HG03354 (cell line): ENCODE results near the gene LDLRAD4.
A peak's percentile ranks its signal among the peaks of the same experiment; 100 is the strongest.

Experiments
- ATAC-seq: cut with Tn5 transposase; IDR thresholded peaks from one replicate; pipeline ENCODE4 v1.9.1; 2021; ENCODE audit warnings: mild to moderate bottlenecking; ENCODE audit not compliant: unreplicated experiment, poor library complexity, severe bottlenecking

LDLRAD4 gene

DNA sequence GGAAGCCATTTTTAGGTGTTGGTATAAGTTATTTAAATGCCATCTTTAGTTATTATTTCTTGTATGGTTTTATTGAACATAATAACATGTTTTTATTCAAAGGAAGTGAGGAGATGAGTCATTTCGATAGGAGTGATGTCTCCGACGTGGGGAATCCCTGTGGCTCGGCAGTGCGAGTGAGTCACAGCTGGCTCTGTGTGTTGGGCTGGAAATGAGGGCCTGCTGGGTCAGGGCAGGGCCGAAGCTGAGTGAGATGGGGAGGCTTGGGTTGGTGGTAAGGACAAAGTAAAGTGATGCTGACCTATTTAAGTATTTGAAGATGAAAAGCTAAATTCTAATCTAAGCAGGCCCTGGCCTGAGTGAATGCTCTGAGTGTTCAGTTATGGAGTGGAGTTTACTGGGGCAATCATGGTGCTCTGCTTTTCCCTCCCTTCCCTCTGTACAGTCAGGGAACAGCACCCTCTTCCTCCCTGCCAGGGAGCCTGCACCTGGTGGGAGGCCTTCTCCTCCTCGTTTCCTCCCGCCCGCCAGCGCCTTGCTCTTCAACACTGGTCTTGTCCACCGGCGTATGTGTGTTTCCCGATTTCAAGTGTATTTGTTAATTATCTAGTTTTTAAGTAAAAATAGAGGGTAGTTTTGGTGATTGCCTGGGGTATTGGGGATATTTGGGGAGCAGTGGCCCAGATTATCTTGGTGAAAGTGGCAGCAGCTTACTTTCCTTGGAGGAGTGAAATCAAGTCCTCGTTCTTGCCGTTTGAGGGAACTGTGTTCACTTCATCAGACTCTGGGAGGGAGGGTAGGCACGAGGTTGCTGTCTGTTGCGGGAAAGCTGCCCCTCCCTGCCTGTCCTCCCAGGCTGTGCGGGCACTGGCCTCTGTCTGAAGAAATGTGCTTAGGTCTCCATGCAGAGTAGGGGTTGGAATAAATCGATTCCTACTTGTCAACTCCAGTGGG is 157.0 kb downstream of the LDLRAD4 start:
- ATAC-seq, result peak; percentile 90

- no peak for ATAC-seq
These were observed 157.8 kb downstream of the LDLRAD4 start for GRCh38 chr18:13376298-13376840.

DNA sequence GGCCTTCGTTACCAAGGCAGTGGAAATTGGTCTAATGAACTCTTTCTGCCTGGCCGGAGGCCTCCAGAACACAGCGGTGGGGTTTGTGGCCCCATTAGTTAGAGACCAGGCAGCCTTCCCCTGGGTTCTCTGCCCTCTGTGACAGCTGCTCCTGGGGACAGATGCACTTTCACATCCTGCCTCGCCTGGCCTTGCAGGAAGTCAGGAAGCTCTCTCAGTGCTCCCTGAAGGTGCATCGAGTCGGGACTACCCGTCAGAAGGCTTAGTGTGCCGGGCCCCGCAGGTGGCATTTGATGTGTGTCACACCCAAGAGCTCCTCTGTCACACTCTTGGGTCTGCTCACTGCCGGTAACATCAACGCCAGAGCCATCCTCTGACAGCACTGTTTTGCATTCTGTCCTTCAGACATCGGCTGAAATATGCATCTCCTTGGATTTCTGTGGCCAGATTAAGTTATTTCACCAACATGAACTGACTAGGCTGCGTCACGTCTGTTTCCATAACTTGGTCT is 158.3 kb downstream of the LDLRAD4 start:
- no peak for ATAC-seq

GRCh38 chr18:13377496-13377895 is 158.9 kb downstream of the LDLRAD4 start:
- no peak for ATAC-seq

DNA sequence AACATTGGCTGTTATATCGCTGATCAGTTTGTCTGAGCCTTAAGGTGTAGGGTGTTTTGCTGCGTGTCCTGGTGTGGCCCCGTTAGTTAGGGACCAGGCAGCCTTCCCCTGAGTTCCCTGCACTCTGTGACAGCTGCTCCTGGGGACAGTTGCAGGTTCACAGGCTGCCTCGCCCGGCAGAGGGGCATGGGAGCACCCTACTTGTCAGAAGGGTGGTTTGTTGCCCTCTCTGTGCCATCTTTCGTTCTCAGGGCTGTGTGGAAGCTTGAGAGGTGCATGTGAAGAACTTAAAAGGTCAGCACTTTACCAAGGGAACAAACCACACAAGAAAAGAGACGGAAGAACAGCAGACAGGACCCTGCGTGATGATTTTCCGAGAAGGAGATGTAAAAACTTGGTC is 159.6 kb downstream of the LDLRAD4 start:
- ATAC-seq, result no peak

DNA sequence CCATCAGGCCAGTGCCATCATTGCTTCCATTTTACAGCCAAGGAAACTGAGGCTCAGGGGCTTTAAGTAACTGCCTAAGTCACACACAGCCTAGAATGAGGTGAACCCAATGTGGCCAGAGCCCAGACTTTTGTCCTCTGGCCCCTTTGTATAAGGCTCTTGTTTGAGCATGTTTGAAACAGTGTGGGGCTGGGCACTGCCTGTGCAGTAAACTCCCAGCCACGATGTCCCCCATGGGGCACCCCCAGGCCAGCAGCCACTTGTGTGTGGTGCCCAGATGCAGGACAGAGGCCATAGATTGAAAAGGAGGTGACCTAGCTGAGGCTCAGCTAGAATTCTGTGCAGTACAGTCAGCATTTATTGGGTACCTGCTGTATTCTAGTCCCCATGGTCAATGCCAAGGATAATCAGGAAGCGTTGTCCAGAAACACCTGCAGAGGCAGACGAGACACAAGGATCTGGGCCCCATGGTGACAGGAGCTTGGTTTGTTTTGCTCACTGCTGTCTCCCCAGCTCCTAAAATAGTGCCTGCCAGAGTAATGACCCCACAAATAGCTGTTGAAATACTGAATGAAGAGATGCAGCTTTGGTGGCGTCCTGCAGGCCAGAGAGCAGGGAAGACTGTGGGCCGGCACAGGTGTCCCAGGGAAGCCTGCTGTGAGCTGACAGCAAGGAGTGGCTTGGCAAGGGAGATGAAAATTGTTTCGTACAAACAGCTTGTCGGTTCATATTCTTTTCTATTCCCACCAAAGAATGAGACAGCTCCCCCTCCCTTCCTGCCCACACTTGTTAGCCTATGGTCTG is 160.7 kb downstream of the LDLRAD4 start:
- ATAC-seq, result no peak

GRCh38 chr18:13379930-13380690 is 161.6 kb downstream of the LDLRAD4 start:
- ATAC-seq, result no peak

DNA sequence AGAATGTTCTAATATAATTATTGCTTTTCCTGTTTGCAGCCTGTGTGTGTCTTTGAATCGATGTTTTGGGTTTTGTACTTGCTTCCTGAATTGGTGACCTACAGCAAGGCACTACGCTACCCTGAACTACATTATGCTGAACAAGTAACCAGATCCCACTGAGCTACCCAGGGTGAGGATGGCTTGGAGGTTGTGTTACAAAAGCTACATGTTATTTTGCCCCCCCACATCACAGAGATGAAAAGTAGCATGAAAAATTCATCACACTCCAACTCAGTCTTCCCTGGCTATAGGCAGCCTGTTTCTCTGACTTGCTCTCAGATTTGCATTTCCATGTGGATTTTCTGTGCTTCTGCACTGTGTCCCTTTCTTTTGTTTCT is 162.1 kb downstream of the LDLRAD4 start:
- no peak for ATAC-seq

DNA sequence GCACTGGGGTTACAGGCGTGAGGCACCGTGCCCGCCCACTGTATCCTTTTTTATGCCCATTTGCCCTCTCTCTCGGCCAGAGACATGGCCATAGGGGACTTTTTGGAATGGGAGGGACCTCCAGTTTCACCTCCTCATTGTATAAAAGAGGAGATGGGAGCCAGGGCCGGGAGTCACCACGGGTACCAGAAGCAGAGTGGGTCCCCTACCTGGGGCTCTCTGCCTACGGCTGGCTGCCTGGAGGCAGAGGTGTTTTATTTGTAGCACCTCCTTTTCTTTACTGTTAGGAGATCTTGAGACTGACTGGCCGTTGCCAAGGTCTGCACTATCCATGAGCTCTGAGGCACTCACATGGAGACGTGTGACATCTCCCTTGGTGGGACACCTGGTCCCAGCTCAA is 162.8 kb downstream of the LDLRAD4 start:
- ATAC-seq, result peak; percentile 5

DNA sequence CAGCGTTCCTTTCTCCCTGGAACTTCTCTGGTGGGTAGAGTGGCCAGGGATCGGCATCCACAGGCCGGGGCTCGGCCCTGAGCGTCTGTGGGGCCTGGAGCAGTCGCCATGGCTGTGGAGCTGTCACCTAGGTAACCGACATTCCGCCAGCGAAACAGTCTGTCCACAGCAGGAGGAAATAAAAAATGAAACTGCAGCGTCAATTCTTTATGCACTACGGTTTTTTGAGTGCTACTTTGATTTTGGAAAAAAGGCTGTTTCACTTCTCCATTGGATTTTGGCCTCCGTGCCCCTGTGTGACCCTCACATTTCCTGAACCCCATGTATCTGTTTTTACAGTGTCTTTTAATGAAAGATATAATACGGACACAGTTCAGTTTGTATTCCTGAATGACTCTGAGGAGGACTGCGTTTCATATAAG is 163.4 kb downstream of the LDLRAD4 start:
- ATAC-seq, result peak; percentile 75

DNA sequence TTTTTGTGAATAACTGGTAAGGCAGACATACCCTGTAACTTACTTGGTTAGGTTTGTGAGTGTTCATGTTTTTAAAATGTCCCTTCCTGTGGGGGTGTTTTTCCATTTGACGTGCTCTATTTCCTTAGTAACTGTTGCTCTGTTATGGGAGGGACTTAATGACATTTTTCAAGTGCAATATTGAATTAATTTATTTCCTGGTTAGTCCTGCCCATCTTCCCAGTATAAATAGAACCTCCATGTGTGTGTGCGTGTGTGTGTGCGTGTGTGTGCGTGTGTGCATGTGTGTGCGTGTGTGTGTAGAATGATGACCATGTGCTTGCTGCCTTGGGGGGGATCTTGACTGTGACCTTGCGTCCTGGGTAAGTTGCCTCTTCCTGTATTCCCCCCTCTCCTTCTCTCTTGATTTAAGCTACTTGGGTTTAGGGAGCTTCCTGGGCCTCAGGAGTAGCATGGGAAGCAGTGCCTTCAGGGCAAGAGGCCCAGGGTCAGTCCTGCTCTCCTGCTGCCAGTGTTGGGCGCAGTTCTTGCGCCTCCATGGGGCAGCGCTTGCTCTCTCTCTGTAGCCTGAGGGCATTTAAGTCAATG is 163.9 kb downstream of the LDLRAD4 start:
- ATAC-seq, result peak; percentile 59

GRCh38 chr18:13382954-13383827 is 164.6 kb downstream of the LDLRAD4 start:
- ATAC-seq, result no peak

- ATAC-seq, result no peak
These were observed 168.6 kb downstream of the LDLRAD4 start for GRCh38 chr18:13386891-13387801.

- ATAC-seq, result no peak
These were observed 169.4 kb downstream of the LDLRAD4 start for GRCh38 chr18:13387855-13388548.

GRCh38 chr18:13388586-13389490 is 170.3 kb downstream of the LDLRAD4 start:
- ATAC-seq, result no peak
